GM12875 (cell line): Measurements from ENCODE around the gene LSM10.

Experiments
- H3K4me3 ChIP-seq: one replicate; pipeline ENCODE4 v1.5.1; 2011; ENCODE audit warnings: low read depth, low read length, control low read depth
- CTCF ChIP-seq: IDR thresholded peaks from 2 replicates; pipeline ENCODE4 v1.5.1; 2011; ENCODE audit warnings: low read depth, mild to moderate bottlenecking, control low read depth, inconsistent platforms, low read length, moderate library complexity, borderline replicate concordance; ENCODE audit not compliant: insufficient read depth

Gene LSM10

GRCh38 chr1:36346741-36347370 lies 50.9 kb downstream of the LSM10 start:
- no peak overlapping the region for H3K4me3 ChIP-seq
- no peak for TF ChIP-seq CTCF

- no peak for TF ChIP-seq CTCF
- no peak overlapping the region for H3K4me3 ChIP-seq
These were observed 52.4 kb downstream of the LSM10 start for GRCh38 chr1:36345353-36345752.

- no peak for TF ChIP-seq CTCF
- H3K4me3 ChIP-seq, result no peak overlapping the region
These were observed 53.4 kb downstream of the LSM10 start for GRCh38 chr1:36344395-36344680.

- no peak for TF ChIP-seq CTCF
These were observed 53.9 kb downstream of the LSM10 start for GRCh38 chr1:36343651-36344394.

More at GRCh38 chr1:36343651-36344394, 53.9 kb downstream of the LSM10 start:
- no peak overlapping the region for H3K4me3 ChIP-seq
